ENCODE measurements around the gene ITFG1.

DNA sequence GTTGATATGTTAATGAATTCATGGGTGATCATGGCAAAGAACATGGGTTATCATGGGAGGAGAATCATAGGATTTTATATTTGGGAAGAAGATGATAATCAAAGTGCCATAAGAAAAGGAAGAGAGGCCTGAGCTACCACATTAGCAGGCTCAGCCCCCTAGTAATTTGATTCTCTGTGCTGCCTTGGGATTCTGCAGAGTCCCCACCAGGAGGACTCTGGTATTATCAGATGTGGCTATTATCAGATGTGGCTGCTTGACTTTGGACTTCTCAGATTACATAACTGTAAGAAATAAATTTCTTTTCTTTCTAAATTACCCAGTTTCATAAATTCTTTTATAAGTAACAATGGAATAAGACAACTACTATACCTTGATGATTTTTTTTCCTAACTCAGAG, 137.6 kb downstream of the ITFG1 start:
- TF ChIP-seq, protein P1, sequence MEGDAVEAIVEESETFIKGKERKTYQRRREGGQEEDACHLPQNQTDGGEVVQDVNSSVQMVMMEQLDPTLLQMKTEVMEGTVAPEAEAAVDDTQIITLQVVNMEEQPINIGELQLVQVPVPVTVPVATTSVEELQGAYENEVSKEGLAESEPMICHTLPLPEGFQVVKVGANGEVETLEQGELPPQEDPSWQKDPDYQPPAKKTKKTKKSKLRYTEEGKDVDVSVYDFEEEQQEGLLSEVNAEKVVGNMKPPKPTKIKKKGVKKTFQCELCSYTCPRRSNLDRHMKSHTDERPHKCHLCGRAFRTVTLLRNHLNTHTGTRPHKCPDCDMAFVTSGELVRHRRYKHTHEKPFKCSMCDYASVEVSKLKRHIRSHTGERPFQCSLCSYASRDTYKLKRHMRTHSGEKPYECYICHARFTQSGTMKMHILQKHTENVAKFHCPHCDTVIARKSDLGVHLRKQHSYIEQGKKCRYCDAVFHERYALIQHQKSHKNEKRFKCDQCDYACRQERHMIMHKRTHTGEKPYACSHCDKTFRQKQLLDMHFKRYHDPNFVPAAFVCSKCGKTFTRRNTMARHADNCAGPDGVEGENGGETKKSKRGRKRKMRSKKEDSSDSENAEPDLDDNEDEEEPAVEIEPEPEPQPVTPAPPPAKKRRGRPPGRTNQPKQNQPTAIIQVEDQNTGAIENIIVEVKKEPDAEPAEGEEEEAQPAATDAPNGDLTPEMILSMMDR (tag by site-specific recombination; IDR thresholded peaks at IDR 0.05): no peak
- TF ChIP-seq, protein P2, sequence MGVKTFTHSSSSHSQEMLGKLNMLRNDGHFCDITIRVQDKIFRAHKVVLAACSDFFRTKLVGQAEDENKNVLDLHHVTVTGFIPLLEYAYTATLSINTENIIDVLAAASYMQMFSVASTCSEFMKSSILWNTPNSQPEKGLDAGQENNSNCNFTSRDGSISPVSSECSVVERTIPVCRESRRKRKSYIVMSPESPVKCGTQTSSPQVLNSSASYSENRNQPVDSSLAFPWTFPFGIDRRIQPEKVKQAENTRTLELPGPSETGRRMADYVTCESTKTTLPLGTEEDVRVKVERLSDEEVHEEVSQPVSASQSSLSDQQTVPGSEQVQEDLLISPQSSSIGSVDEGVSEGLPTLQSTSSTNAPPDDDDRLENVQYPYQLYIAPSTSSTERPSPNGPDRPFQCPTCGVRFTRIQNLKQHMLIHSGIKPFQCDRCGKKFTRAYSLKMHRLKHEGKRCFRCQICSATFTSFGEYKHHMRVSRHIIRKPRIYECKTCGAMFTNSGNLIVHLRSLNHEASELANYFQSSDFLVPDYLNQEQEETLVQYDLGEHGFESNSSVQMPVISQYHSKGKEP (tag by site-specific recombination; IDR thresholded peaks at IDR 0.05): no peak

All from HEK293 (cell line).